Activated CD8-positive, alpha-beta T cell treated with anti-CD3 and anti-CD28 coated beads for 36 hours (primary cell): ENCODE results near the gene GALNTL6. TPM values are rescaled to one million over a fixed set of nuclear protein-coding genes. Genes with fewer than 3 reads are reported as not detected.
"Not testable (repeated sequence)": the region's sequence is repeated elsewhere in the genome, so short reads cannot be mapped to it uniquely, and the experiment has no call there.

Source experiments
- ATAC-seq: fragments of 200-7000 bp; cut with Tn5 transposase; one replicate; pipeline ENCODE4 v1.10.0; 2021; ENCODE audit warnings: mild to moderate bottlenecking, moderate library complexity
- CTCF ChIA-PET: fragments of 350-600 bp; sonication (Branson Sonifier 250); formaldehyde crosslinking; loops from one replicate; lab custom pipeline; 2021; ENCODE audit warnings: antibody characterized with exemption; lab: Charles Lee
- POLR2A ChIA-PET: fragments of 350-600 bp; sonication (Branson Sonifier 250); formaldehyde crosslinking; loops from one replicate; lab custom pipeline; 2021; ENCODE audit warnings: antibody characterized with exemption; lab: Charles Lee
- DNase-seq: peaks from one replicate; pipeline ENCODE4 v3.0.0-alpha.2; 2020
- H3K27ac Mint-ChIP-seq: one replicate; pipeline ENCODE4 v1.8.0; 2021; ENCODE audit warnings: mild to moderate bottlenecking, mixed read lengths
- H3K27me3 Mint-ChIP-seq: one replicate; pipeline ENCODE4 v1.8.0; 2021; ENCODE audit warnings: mixed read lengths
- H3K36me3 Mint-ChIP-seq: one replicate; pipeline ENCODE4 v1.8.0; 2021; ENCODE audit warnings: low read depth, mixed read lengths
- H3K4me1 Mint-ChIP-seq: one replicate; pipeline ENCODE4 v1.8.0; 2021; ENCODE audit warnings: low read depth, mixed read lengths
- H3K4me3 Mint-ChIP-seq: one replicate; pipeline ENCODE4 v1.8.0; 2021; ENCODE audit warnings: mild to moderate bottlenecking, moderate library complexity, mixed read lengths
- H3K9me3 Mint-ChIP-seq: one replicate; pipeline ENCODE4 v1.8.0; 2021; ENCODE audit warnings: mixed read lengths
- CTCF ChIP-seq: fragments of 200-600 bp; IDR thresholded peaks from one replicate; pipeline ENCODE4 v1.8.0; 2022; ENCODE audit warnings: antibody characterized with exemption, mild to moderate bottlenecking
- intact Hi-C: fragments of 100-400 bp; cut with micrococcal nuclease; formaldehyde crosslinking; loops from one replicate; pipeline ENCODE4 v1.10.0; 2022
- total RNA-seq, 2 experiments: library from RNA; stranded (reverse); gene quantifications; one replicate each; pipeline ENCODE4 v1.2.3, GENCODE V29; 2021

Gene GALNTL6
- total RNA-seq, 2 experiments from 2014 or later = not detected

GRCh38 chr4:172786039-172786792, 973.0 kb downstream of the GALNTL6 start:
- H3K27me3 Mint-ChIP-seq = no peaks in the 10 kb centered on the region
- no peaks in the 10 kb centered on the region for H3K4me1 Mint-ChIP-seq
- no peaks in the 10 kb centered on the region for H3K36me3 Mint-ChIP-seq
- ATAC-seq (no peak), DNase-seq (no peak)
- no peak overlapping the region for H3K27ac Mint-ChIP-seq
- H3K4me3 Mint-ChIP-seq = no peak overlapping the region
- ChIA-PET POLR2A (no interaction called here), CTCF (no interaction called here)
- intact Hi-C loops = no loop called here
- no peak for TF ChIP-seq CTCF
- H3K9me3 Mint-ChIP-seq = no peaks in the 10 kb centered on the region

- Mint-ChIP-seq H3K36me3 (no peaks in the 10 kb centered on the region), H3K9me3 (no peaks in the 10 kb centered on the region), H3K27ac (no peak overlapping the region), H3K4me3 (no peak overlapping the region), H3K4me1 (no peaks in the 10 kb centered on the region), H3K27me3 (no peaks in the 10 kb centered on the region)
- TF ChIP-seq CTCF = no peak
- DNase-seq (no peak), ATAC-seq (no peak)
- CTCF ChIA-PET = no interaction called here
- intact Hi-C loops = no loop called here
- POLR2A ChIA-PET = no interaction called here
Observed at GRCh38 chr4:172787111-172787510, 973.9 kb downstream of the GALNTL6 start.

GRCh38 chr4:172791841-172792240, 978.6 kb downstream of the GALNTL6 start:
- no peaks in the 10 kb centered on the region for H3K9me3 Mint-ChIP-seq
- ATAC-seq (no peak), DNase-seq (no peak)
- no peaks in the 10 kb centered on the region for H3K36me3 Mint-ChIP-seq
- H3K4me1 Mint-ChIP-seq = no peaks in the 10 kb centered on the region
- H3K27me3 Mint-ChIP-seq = no peaks in the 10 kb centered on the region
- CTCF ChIA-PET = no interaction called here
- no peak for TF ChIP-seq CTCF
- intact Hi-C loops = no loop called here
- H3K4me3 Mint-ChIP-seq = no peak overlapping the region
- POLR2A ChIA-PET = no interaction called here
- no peak overlapping the region for H3K27ac Mint-ChIP-seq

- TF ChIP-seq CTCF = no peak
- ATAC-seq = no peak
- Mint-ChIP-seq H3K4me1 (no peaks in the 10 kb centered on the region), H3K27ac (no peak overlapping the region), H3K27me3 (peaks cover 2% of the 10 kb centered on the region), H3K36me3 (no peaks in the 10 kb centered on the region), H3K4me3 (no peak overlapping the region), H3K9me3 (no peaks in the 10 kb centered on the region)
- intact Hi-C loops = no loop called here
- ChIA-PET CTCF (no interaction called here), POLR2A (no interaction called here)
- DNase-seq = no peak
Observed at GRCh38 chr4:172793565-172794306, 980.5 kb downstream of the GALNTL6 start.

DNA sequence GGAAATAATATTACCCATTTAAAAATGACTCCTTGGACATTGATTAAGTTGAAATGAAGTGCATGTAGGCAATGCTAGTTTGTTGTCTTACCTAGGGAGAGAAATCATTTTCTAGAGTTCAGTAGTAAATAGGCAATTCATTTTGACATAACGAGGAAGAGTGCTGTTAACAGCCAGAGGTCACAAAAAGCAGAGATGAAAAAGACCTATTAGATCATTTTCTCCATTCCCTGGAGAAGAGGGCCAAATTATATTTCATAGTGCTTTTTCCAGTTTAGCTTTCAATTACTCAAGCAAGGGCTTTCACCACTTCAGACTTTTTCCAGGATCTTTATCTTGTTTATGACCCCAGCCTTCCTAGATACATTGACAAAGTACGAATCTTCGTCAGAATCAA, 981.1 kb downstream of the GALNTL6 start:
- CTCF ChIA-PET = no interaction called here
- H3K4me3 Mint-ChIP-seq = no peak overlapping the region
- peaks cover 2% of the 10 kb centered on the region for H3K27me3 Mint-ChIP-seq
- no peaks in the 10 kb centered on the region for H3K4me1 Mint-ChIP-seq
- no peaks in the 10 kb centered on the region for H3K9me3 Mint-ChIP-seq
- intact Hi-C loops = no loop called here
- no peak overlapping the region for H3K27ac Mint-ChIP-seq
- ATAC-seq (no peak), DNase-seq (no peak)
- H3K36me3 Mint-ChIP-seq = no peaks in the 10 kb centered on the region
- TF ChIP-seq CTCF = no peak
- POLR2A ChIA-PET = no interaction called here

- H3K36me3 Mint-ChIP-seq, H3K9me3 Mint-ChIP-seq, H3K27ac Mint-ChIP-seq, H3K4me3 Mint-ChIP-seq, ATAC-seq, POLR2A ChIA-PET, intact Hi-C loops, CTCF ChIA-PET, H3K4me1 Mint-ChIP-seq, DNase-seq, H3K27me3 Mint-ChIP-seq: not testable (repeated sequence)
Observed at GRCh38 chr4:172797281-172797680, 984.1 kb downstream of the GALNTL6 start.
